Measurements from ENCODE around the gene BDKRB2.

The BDKRB2 gene

DNA sequence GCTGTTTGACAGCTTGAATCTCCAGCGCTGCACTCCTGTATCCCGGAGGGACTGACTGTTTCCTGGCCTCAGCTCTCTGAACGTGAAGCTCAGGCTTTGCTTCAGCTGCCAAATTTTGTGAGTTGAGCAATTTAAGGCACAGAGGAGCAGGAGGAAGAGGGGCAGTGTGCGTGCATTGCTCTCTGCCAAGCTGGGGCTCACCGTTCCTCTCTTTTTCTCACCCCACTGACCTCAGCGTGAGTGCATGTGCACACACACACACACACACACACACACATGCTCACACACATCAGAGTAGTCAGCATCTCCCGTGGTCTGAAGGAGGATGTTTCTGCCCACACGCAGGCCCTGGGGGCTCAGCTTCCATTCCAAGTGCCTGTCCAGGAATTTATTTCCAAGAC lies 27.8 kb upstream of the BDKRB2 start:
- no peak for DNase-seq (ENCODE audit: low read depth in 2 of 2)

DNA sequence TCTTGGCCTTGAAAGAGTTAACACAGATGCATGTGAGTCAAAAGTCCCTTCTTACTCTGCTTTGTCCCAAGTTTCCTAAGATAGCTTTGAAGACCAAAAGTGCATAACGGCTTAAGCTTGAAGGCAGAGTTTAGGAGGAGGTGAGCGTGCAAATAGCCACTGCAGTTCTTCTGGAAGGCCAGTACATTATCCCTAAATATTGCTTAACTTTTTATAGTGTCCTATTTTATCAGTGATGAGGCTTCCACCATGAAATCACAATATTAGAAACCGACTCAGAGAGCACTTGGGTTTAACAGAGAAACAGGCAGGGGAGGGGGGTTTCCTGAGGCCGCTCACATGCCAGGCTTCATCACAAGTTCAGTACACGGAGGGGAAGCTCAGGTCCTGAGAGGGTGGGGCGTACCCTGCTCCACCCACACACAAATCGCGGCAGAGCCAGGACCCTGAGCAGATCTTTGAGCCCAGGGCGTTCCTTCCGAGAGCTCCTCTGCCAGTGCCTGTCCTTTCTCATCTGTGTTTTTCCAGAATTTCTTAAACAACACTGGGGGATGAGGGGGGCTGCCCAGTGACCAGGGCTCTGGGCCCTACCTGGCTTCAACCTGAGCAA lies 26.8 kb upstream of the BDKRB2 start:
- DNase-seq (ENCODE audit: low read depth in 2 of 2): no peak

DNA sequence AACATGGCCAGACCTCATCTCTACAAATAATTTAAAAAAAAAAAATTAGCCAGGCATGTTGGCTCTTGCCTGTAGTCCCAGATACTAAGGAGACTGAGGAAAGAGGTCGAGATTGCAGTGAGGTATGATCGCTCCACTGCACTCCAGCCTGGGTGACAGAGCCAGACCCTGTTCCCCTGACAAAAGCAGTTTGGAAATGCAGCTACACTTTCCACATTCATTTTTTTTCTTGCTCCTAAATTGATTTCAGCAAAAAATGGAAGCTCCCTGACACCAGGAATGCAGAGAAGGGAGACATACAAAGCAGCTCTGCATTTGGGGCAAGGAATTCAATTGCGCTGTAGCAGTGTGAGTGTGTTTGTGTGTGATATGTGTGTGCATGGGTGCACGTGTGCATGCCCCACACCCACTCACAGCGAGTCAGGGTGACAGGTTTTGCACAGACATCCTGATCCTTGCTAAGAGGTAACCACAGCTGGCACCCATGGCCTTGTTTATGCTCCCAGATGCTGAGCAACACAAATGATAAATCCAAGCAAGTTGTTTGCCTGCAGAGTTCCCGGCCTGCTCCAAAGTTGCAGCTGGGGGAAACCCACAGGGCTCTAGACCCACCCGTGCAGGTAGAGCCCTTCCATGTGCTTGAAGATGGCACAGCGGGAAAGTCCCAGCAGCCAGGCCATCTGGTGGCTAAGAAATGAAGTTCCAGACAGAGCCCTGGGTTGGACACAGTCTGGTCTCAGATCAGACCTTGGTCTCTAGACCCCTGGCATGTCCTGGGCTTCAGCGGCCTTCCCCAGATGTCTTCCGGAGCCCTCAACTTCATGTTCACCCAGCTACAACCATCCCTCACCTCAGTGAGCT lies 25.9 kb upstream of the BDKRB2 start:
- no peak for DNase-seq (ENCODE audit: low read depth in 2 of 2)

DNA sequence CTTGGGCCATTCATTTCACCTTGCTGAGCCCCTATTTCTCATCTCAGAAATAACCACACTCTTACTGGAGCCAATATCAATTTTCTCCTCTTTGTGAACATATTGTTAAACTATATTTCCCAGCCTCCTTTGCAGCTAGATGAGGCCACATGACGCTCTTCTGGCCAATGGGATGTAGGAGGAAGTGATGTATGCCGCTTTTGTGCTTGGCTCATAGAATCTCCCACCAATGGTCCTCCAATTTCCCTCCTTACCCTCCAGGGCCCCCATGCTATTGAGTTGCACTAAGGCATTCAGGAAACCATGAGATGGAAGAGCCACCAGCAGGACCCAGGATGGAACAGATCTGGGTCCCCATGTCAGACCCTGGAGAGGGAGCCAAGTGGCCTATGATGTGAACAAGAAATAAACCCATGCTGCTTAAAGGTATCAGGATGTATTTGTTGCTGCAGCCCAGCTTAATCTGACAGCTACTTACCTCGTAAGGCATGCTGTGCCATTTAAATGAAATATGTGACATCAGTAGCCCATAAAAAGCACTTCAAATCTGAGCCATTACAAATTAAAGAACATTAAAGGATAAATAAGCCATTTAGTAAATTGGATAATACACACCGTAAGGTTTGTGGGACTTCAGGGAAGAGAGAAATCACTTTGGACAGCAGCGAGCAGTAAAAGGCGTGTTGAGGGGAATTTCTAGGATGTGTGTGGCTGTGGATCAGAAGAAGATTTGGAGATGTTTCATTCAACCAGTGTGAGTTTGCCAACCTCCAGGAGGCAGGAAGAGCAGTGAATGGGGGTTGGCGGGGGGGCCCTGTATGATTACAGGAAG lies 24.4 kb upstream of the BDKRB2 start:
- no peak for DNase-seq (ENCODE audit: low read depth in 2 of 2)

DNA sequence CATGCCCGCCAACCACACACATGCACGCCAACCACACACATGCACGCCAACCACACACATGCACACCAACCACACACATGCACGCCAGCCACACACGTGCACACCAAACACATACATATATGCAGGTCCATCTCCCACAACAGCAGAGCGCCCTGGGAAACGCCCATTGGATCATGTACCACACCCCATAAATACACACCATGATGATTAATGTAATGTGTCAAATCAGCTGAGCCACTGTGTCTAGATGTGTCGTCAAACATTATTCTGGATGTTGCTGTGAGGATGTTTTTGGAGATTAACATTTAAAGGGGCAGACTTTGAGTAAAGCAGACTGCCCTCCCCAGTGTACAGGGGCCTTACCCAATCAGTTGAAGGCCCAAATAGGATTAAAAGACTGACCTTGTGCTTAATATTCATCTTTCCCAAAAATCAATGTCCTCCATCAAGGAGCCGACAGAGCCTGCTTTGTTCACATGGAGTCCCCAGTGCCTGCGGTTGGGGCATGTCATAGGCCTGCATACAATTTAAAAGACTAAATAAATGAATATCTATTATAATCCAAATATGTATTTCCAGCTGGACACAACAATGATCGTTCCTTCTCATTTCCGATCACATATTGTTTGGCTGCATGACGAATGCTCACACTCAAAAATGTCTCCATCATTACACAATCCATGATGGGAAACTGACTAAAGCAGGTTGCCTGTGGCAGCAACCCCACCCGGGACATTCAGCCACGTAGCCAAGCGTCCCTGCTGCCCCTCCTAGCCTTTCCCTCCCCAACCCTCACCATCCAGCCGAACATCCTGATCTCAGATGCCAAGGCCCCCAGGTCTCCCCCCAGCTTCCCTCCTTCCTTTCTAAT lies 23.2 kb upstream of the BDKRB2 start:
- no peak for DNase-seq (ENCODE audit: low read depth in 2 of 2)

DNA sequence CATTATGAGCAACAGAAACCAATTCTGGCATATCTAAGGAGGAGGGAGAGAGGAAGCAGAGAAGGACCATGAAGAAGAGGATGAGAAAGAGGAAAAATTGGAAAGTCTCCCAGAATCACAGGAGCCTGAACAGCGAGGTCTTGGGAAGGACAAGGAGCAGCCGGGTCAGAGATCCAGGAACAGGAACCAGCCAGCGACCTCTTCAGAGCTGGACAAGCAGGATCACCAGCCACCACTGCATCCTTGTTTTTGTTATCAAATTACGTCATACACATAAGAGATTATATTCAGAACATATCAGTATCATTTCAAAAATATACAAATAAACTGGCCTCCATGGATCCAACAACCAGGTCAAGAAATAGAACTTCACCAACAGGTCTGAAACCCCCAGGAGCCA lies 22.1 kb upstream of the BDKRB2 start:
- no peak for DNase-seq (ENCODE audit: low read depth in 2 of 2)

DNA sequence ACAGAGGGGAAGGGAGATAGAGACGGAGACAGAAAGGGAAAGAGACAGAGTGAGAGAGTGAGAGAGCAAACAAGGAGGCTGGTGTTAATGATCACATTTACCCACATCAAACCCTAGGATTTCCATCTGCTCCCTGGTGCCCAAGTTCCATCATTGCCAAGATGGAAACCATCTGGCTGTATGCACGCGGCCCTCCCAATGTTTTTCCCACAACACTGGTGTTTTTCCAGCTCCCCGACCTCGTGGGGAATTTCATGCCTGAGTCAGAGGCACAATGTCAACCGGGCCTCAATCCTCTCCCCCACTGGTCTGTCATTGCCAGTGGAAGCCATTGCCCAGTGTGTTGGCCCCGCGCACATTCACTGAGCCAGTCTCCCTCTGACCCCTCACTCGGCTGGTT lies 19.9 kb upstream of the BDKRB2 start:
- DNase-seq (ENCODE audit: low read depth in 2 of 2): no peak

DNA sequence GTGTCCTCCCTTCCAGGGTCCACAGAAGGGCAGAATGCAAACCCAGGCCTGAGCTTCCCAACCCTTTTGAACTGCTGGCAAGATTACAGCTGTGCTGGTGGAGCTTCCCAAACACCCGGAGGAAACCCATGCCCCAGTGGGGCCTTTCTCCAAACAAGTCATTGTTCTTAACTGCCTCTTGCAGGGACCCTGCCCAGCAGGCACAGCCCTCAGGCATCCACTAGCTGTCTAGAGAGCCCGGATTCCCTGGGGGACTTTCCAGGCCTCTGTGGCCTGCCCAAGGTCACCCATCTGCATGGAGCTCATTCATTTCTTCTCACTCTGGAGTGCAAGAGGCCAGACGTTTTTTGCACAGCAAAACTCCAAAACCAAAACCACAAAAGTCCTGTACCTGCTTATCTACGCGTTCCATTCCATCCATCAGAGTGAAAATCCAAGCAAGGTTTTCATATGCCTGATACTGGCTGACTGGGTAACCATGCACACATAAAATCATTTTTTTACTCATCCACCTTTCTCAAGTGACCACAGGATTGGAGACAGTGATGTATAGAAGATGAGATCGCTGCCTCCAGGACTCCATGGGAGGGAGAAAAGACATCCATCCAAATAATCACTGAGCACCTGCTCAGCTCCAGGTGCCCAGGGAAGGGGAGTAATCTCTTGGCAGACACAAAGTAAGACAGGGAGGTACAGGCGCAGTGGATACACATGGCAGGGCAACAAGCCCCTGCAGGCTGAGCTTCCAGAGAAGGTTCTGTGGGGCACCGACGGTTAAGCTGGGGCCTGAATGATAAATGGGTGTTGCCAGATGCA lies 17.2 kb upstream of the BDKRB2 start:
- DNase-seq (ENCODE audit: low read depth in 2 of 2): no peak

DNA sequence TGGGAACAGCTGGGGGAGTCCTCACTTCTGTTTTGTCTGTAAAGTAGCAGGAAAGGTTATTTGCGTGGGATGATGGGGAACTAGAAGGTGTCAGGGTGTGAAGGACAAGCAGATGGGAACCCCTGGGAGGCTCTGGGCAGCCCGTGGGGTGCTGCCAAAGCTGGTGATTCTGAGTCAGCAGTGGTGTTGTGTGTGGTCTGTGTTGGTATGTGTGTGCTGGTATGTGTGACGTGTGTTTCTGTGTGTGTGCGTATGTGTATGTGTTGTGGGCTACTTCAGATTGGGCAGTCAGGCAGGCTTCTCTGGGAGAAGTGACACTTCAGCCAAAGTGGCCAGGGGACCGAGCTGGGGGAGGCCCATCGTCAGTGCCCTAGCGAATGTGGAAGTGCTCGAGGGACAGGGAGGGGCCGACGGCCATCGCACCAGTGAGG lies 15.3 kb upstream of the BDKRB2 start:
- no peak for DNase-seq (ENCODE audit: low read depth in 2 of 2)

DNA sequence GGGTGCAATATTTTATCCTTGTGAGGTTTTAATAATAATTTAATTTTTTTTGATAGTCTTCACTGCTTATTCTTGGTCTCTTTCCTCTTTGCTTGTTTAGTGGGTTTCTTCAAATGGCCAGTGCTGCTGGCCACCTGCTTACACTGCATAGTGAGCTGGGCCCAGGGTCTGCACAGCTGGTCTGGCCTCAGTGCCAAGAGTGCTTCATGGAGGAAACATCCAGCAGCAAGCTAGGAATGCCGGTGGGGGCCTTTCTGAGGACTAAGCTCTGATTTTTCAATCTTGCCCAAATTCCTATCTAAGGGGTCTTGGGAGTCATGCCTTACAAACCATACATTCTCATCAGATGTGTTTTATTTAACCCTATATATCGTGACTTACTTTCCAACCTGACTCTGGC lies 13.3 kb upstream of the BDKRB2 start:
- DNase-seq (ENCODE audit: low read depth in 2 of 2): no peak

DNA sequence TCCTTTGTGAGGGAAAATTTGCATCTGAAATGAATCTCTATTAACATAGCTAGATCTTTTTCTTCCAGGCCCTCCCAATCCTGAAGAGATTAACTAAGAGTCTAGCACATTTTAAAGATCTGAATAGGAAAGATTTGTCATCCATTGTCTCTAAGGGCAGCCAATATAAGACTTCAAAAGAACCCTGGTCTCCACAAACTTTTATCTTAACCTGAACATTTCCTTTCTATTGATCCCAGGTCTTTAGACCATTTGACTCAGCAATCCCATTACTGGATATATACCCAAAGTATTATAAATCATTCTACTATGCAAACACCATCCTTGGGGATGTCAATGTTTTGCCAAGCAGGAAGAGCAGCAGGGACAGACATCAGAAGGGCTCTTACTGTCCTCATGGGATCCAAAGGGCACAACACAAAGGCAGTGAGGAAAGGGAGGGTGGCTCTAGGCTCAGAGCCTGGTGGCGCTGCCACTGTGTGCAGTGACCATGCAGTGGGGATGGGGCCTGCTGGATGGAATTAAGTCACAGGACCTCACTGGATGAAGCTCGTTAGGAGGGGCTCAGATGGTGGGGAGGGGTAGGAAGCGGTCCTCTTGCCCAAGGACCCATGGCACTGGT lies 12.7 kb upstream of the BDKRB2 start:
- no peak for DNase-seq (ENCODE audit: low read depth in 2 of 2)

DNA sequence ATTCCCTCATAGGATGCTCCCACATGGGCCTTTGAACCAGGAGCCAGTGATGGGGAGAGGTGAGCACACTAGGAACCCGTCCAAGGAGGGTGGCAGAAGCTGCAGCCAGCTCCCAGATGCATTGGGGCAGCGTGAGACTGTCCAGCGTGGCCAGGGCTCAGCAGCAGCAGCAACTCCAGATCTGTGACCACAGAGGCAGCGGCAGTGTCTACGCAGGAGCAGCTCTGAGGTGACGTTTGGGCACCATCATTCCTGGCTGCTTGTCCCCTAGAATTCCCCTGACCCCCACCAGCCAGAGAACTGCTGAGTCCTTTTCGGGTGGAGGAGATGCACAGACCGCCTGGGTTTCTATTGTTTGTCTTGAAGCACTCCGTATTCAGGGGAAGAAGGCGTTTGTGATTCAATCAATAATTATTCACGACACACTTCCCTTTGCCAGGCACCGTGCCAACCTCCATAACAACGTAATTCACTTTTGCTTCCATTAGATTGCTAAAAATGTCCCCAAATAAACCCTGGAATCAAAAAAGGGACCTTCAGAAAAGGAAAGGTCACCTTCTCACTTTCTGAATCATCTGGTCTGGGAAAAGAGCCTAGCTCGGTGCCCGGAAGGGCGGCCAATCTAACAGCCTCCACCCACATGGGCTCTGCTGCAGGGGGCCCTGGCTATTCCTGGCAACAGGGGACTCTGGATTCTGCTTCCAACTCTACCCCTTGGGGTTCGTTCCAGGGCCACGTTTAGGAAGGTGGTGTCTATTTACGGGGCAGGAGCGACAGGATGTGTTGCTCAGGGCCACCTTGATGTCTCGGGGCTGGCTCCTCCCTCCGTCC lies 11.4 kb upstream of the BDKRB2 start:
- DNase-seq (ENCODE audit: low read depth in 2 of 2): no peak

DNA sequence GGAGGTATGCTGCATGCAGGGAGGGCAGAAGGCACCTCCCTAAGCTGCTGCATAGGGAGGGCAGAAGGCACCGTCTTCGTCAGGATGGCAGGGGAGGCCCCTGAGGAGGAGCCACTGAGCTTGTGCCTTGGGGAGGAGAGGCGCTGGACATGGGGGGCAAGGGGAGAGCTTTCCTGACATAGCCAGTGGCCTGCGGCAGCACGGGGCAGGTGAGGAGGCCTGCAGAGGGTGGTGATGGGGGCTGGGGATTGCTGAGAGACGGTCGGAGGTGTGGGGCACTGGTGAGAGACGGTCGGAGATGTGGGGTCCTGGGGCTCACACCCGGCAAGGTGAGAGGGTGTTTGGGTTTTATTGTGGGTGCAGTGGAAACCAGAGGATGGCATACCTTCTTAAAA lies 10.4 kb upstream of the BDKRB2 start:
- DNase-seq (ENCODE audit: low read depth in 2 of 2): no peak

DNA sequence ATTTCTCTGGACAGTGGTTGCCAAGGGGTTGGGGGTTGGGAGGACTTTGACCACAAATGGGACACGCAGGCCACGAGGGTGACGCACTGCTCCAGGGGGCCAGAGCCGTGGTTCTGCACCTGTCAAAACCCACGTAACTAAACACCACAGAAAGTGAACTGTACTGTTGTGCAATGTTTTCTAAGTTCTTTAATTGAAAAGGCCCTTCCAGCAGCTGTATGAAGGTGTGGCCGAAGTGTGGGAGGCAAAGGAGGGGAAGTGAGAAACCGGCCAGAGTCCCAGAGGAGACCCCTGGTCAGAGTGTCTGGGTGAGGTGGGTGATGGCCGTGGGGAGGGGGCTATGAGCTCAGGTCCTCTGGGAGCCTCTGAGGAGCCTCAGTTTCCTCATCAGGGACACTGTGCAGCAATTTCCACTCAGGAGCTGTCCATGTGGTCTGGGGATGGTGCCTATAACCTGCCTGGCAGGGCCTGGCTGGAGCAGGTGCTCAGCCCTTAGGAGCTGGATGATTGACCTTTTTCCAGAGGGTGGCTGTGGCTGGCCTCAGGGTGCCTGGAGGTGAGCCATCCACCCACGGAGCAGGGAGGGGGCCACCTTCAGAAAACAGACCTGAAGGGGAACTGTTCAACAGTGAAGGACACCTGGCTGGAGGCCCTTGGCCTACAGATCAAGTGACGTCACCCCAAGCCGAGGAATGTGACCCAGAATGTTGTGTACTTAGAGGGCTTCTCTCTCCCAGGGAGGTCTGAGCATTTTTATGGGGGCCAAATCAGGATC lies 9.8 kb upstream of the BDKRB2 start:
- no peak for DNase-seq (ENCODE audit: low read depth in 2 of 2)

DNA sequence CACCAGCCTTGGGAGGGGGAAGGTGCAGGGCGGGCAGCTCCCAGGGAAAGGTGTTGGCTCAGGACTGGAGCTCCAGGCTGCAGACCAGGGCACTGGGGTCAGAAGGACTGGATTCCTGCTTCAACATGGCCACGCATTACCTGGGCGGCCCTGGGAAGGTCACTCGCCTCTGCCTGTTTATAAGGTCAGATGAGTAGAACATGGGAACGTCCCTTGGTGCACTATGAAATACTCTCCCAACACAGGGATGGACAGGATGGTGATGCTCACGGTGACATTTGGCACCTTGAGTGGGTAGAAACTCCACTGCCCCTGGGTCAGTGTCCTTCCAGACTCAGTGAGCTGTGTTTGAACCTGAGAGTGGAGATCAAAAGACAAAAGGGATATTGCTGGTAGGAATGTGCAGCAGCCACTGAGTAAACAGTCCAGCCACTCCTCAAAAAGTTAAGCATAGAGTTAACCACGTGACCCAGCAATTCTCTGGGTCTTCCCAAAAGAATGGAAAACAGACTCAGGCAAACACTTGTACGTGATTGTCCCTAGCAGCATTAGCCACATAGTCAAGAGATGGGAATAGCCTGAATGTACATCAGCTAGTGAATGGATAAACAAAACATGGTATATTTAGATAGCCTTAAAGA lies 9.1 kb upstream of the BDKRB2 start:
- DNase-seq (ENCODE audit: low read depth in 2 of 2): no peak

DNA sequence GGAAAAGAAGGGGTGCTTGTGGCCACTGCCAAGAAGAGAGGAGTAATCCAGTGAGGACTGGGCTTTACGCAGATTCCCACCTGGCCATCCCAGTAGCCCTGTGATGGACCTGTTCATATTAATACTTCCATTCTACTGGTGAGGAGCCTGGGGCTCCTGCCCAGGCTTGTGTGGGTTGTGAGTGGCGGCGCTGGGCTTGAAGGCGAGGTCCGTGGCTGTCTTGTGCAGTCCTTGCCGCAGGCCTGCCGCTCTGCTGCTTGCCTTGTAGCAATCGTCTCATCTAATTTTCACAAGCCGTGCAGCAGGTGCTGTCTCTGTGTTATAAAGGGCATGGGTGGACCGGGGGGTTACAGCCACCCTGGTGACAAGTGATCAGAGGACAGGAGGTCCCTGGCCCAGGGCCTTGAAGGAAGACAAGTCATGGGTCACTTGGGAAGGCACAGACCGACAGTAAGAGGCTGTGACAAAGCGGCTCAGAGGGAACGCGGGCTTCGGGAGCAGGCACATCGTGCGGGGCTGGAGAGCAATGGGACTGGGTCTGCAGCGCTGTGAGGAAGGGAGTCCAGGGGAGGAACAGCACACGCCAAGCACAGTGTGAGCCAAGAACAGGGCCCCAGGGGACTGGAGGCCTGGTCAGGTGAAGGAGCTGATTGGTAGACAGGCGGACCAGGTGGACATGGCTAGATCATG lies 7.3 kb upstream of the BDKRB2 start:
- no peak for DNase-seq (ENCODE audit: low read depth in 2 of 2)

DNA sequence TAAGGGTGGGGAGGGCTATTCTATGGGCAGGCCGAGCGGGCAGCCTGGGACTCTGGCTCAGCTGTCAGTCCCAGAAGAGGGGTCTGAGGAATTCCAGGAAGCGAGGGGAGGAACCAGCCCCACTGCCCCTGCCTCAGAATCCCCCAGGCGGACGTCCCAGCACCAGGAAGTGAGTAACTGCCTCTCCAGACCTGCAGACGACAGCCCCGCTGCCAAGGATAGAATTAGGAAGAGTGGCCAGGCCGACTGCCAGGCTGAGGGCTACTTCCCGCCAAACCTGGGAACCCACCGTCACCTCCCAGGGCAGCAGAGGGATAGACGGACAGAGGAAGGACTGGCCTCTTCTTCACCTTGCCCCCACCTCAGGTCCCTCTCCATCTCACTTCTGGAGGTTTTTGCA lies 6.7 kb upstream of the BDKRB2 start:
- DNase-seq (ENCODE audit: low read depth in 2 of 2): no peak
